ENCODE measurements around the gene KCNK2. TPM values are rescaled to one million over a fixed set of nuclear protein-coding genes. Genes with fewer than 3 reads are reported as not detected.

KCNK2 gene, protein sequence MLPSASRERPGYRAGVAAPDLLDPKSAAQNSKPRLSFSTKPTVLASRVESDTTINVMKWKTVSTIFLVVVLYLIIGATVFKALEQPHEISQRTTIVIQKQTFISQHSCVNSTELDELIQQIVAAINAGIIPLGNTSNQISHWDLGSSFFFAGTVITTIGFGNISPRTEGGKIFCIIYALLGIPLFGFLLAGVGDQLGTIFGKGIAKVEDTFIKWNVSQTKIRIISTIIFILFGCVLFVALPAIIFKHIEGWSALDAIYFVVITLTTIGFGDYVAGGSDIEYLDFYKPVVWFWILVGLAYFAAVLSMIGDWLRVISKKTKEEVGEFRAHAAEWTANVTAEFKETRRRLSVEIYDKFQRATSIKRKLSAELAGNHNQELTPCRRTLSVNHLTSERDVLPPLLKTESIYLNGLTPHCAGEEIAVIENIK
- not detected for total RNA-seq

- Mint-ChIP-seq H3K4me3 (no peak within 1 kb of the TSS), H3K27me3 (ENCODE audit: low read depth) (peaks cover 41% of the 10 kb centered on the region), H3K4me1 (ENCODE audit: low read depth) (peaks cover 3% of the 10 kb centered on the region), H3K36me3 (ENCODE audit: insufficient read depth) (no peaks in the 10 kb centered on the region), H3K9me3 (no peaks in the 10 kb centered on the region)
- DNase-seq (no peak), ATAC-seq (peak; percentile 14 to 55)
These were observed at the start of gene KCNK2 for GRCh38 chr1:215082532-215083382. KCNK2 (plus strand) TSS chr1:215082737; CDS start chr1:215083386, 649 bp downstream.

GRCh38 chr1:215032911-215033526 is 49.5 kb upstream of the KCNK2 start:
- H3K27me3 Mint-ChIP-seq (ENCODE audit: low read depth) = no peaks in the 10 kb centered on the region
- no peaks in the 10 kb centered on the region for H3K36me3 Mint-ChIP-seq (ENCODE audit: insufficient read depth)
- DNase-seq (no peak), ATAC-seq (no peak)
- no peaks in the 10 kb centered on the region for H3K9me3 Mint-ChIP-seq
- no peaks in the 10 kb centered on the region for H3K4me1 Mint-ChIP-seq (ENCODE audit: low read depth)
- no peak overlapping the region for H3K4me3 Mint-ChIP-seq

- Mint-ChIP-seq H3K9me3 (peaks cover 7% of the 10 kb centered on the region), H3K36me3 (ENCODE audit: insufficient read depth) (no peaks in the 10 kb centered on the region), H3K27me3 (ENCODE audit: low read depth) (peaks cover 6% of the 10 kb centered on the region), H3K4me3 (no peak overlapping the region), H3K4me1 (ENCODE audit: low read depth) (no peaks in the 10 kb centered on the region)
- ATAC-seq (no peak), DNase-seq (no peak)
These were observed 42.3 kb upstream of the KCNK2 start for GRCh38 chr1:215040190-215040589.

DNA sequence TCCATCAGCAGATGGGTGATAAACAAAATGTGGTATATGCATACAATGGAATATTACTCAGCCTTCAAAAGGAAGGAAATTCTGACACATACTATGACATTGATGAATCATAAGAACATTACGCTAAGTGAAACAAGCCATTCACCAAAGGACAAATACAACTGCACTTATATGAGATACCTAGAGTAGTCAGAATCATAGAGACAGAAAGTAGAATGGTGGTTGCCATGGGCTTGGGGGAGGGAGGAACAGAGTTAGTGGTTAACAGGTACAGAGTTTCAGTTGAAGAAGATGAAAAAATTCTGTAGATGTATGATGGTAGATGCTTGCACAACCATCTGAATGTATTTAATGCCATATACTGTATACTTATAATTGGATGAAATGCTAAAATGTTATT is 39.1 kb upstream of the KCNK2 start:
- H3K4me1 Mint-ChIP-seq (ENCODE audit: low read depth) = no peaks in the 10 kb centered on the region
- H3K36me3 Mint-ChIP-seq (ENCODE audit: insufficient read depth) = no peaks in the 10 kb centered on the region
- H3K9me3 Mint-ChIP-seq = peaks cover 7% of the 10 kb centered on the region
- H3K4me3 Mint-ChIP-seq = no peak overlapping the region
- no peak for DNase-seq
- peaks cover 6% of the 10 kb centered on the region for H3K27me3 Mint-ChIP-seq (ENCODE audit: low read depth)
- peak; percentile 46 to 87 for ATAC-seq

- no peaks in the 10 kb centered on the region for H3K36me3 Mint-ChIP-seq (ENCODE audit: insufficient read depth)
- DNase-seq (no peak), ATAC-seq (no peak)
- H3K27me3 Mint-ChIP-seq (ENCODE audit: low read depth) = peaks cover 4% of the 10 kb centered on the region
- no peak overlapping the region for H3K4me3 Mint-ChIP-seq
- H3K4me1 Mint-ChIP-seq (ENCODE audit: low read depth) = no peaks in the 10 kb centered on the region
- peaks cover 7% of the 10 kb centered on the region for H3K9me3 Mint-ChIP-seq
These were observed 38.4 kb upstream of the KCNK2 start for GRCh38 chr1:215044151-215044550.

DNA sequence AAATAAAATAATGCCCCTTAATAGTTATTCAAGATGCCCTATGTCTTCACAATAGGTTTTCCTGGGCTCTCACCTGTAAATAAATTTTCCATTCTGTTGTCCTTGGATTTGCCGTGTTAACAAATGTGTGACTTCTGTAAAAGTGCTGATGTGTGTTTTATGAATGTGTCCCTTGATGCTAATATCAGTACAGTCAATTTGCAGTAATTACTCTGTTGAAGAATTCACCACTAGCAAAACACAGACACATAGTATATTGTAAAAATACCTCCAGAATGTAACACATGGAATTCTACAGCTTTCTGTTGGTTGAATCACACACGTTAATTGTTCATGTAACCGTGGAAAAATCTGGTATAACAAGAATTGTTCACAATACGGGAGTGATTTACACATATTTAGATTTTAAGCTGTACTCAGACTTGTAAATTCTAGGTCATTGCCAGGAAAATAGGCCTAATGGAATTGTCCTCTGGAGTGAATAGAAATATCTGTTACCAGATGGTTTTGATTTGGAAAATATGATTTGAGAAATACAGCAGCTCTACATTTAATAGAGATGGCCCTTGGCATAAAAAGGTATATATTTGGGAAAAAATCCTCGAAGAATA is 36.7 kb upstream of the KCNK2 start:
- H3K27me3 Mint-ChIP-seq (ENCODE audit: low read depth) = peaks cover 3% of the 10 kb centered on the region
- H3K4me3 Mint-ChIP-seq = no peak overlapping the region
- no peaks in the 10 kb centered on the region for H3K36me3 Mint-ChIP-seq (ENCODE audit: insufficient read depth)
- H3K4me1 Mint-ChIP-seq (ENCODE audit: low read depth) = no peaks in the 10 kb centered on the region
- DNase-seq (no peak), ATAC-seq (no peak)
- H3K9me3 Mint-ChIP-seq = peaks cover 7% of the 10 kb centered on the region

DNA sequence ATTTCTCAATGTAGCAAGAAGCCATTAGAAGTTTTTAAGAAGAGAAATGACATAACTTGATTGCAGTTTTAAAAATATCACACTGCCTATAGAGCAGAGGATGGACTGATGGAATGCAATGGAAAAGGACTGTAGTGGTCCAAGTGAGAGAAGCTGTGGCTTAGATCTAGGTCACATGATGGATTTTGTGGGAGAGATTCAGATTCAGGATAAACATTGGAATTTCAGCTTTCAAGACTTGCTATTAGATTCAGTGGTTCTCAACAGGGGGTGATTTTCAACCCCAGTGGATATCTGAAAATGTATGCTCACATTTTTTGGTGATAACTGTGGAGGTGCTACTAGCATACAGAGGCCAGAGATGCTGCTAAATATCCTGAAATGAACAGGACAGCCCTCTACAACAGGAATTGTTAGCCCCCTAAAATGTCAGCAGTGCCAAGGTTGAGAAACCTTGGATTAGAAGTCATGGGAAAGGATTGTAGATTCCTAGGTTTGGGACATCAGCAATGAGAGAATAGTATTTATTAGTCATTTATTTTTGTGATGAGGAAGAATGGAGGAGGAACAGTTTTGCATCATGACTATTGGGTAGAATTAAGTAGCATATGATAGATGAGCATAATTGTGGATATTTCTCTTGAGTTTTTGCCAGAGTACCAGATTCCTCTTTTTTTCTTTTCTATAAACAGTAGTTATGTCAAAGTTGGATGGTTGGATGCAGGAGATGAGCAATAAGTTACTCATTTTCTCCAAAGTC is 30.1 kb upstream of the KCNK2 start:
- no peaks in the 10 kb centered on the region for H3K9me3 Mint-ChIP-seq
- H3K36me3 Mint-ChIP-seq (ENCODE audit: insufficient read depth) = no peaks in the 10 kb centered on the region
- no peaks in the 10 kb centered on the region for H3K4me1 Mint-ChIP-seq (ENCODE audit: low read depth)
- H3K4me3 Mint-ChIP-seq = no peak overlapping the region
- ATAC-seq (no peak), DNase-seq (no peak)
- H3K27me3 Mint-ChIP-seq (ENCODE audit: low read depth) = peaks cover 3% of the 10 kb centered on the region

- Mint-ChIP-seq H3K9me3 (no peaks in the 10 kb centered on the region), H3K36me3 (ENCODE audit: insufficient read depth) (no peaks in the 10 kb centered on the region), H3K4me3 (no peak overlapping the region), H3K27me3 (ENCODE audit: low read depth) (peaks cover 3% of the 10 kb centered on the region), H3K4me1 (ENCODE audit: low read depth) (no peaks in the 10 kb centered on the region)
- no peak for DNase-seq
- ATAC-seq = no peak
These were observed 28.3 kb upstream of the KCNK2 start for GRCh38 chr1:215054266-215054665.

DNA sequence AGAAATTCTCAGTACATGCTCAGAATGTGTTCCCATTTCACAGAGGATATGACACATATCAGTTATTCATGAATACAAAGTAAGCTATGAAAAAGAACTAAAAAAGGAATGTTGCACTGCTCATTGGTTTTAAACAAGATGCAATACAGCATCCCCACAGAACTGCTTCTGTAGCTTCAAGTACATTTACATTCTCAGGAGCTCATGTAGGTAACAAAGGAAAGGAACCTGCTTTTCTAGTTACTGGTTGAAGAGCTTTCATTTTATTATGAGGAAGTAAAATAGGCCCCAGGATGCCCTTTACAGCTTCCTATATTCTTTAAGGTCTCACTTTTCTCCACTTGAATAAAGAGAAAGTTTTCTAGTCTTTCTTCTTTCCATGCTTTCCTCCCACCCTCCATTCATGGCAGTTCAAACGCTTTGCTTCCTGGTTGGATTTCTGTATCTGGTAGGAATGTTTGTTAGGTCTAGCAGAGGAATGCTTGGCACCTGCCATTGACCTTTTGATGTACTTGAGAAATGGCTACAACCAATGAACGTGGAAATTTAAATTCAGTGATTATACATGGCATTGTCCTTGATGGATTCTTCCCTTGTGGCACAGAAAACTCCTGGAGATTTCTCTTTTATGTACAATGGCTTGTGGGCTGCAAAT is 27.1 kb upstream of the KCNK2 start:
- Mint-ChIP-seq H3K4me3 (no peak overlapping the region), H3K9me3 (no peaks in the 10 kb centered on the region), H3K4me1 (ENCODE audit: low read depth) (no peaks in the 10 kb centered on the region), H3K27me3 (ENCODE audit: low read depth) (peaks cover under 1% of the 10 kb centered on the region), H3K36me3 (ENCODE audit: insufficient read depth) (no peaks in the 10 kb centered on the region)
- DNase-seq (no peak), ATAC-seq (no peak)

GRCh38 chr1:215056584-215056983 is 26.0 kb upstream of the KCNK2 start:
- no peak for ATAC-seq
- Mint-ChIP-seq H3K36me3 (ENCODE audit: insufficient read depth) (no peaks in the 10 kb centered on the region), H3K4me1 (ENCODE audit: low read depth) (no peaks in the 10 kb centered on the region), H3K4me3 (no peak overlapping the region), H3K9me3 (no peaks in the 10 kb centered on the region), H3K27me3 (ENCODE audit: low read depth) (no peaks in the 10 kb centered on the region)
- no peak for DNase-seq

DNA sequence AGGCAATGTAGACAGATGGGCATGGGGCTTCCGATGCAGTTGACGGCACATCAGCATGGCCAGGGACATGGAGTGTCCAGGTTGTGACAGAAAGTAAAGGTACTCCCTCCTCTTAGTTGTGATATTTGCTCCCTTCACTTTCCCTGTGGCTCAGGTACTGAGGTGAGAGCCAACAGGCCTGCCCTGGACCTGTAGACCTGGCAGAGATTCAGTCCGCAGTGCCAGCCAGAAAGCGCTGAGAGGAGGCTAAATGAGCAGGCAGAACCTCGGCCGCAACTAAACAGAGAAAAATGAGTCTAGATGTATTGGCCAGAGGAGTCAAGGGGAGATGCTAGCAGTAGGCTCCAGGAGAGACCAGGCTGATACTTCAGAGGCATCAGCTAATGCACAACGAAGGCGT is 22.6 kb upstream of the KCNK2 start:
- ATAC-seq (no peak), DNase-seq (no peak)
- Mint-ChIP-seq H3K9me3 (no peaks in the 10 kb centered on the region), H3K4me1 (ENCODE audit: low read depth) (no peaks in the 10 kb centered on the region), H3K36me3 (ENCODE audit: insufficient read depth) (no peaks in the 10 kb centered on the region), H3K27me3 (ENCODE audit: low read depth) (peaks cover 1% of the 10 kb centered on the region), H3K4me3 (no peak overlapping the region)

- Mint-ChIP-seq H3K4me3 (no peak overlapping the region), H3K9me3 (no peaks in the 10 kb centered on the region), H3K4me1 (ENCODE audit: low read depth) (no peaks in the 10 kb centered on the region), H3K36me3 (ENCODE audit: insufficient read depth) (no peaks in the 10 kb centered on the region), H3K27me3 (ENCODE audit: low read depth) (peaks cover 1% of the 10 kb centered on the region)
- DNase-seq = no peak
- ATAC-seq = no peak
These were observed 18.2 kb upstream of the KCNK2 start for GRCh38 chr1:215064327-215064726.

GRCh38 chr1:215071078-215071477 is 11.5 kb upstream of the KCNK2 start:
- H3K4me1 Mint-ChIP-seq (ENCODE audit: low read depth) = no peaks in the 10 kb centered on the region
- no peak for ATAC-seq
- DNase-seq = no peak
- no peak overlapping the region for H3K4me3 Mint-ChIP-seq
- no peaks in the 10 kb centered on the region for H3K36me3 Mint-ChIP-seq (ENCODE audit: insufficient read depth)
- H3K27me3 Mint-ChIP-seq (ENCODE audit: low read depth) = no peaks in the 10 kb centered on the region
- H3K9me3 Mint-ChIP-seq = no peaks in the 10 kb centered on the region

All from activated T-cell treated with anti-CD3 and anti-CD28 coated beads, Interleukin-2, amount 50 U/mL, for 4 hours (primary cell).